Loucy (cell line): ENCODE measurements around the gene PIK3R5.

ENCODE experiments used
- H2AFZ ChIP-seq: fragments of 200-600 bp; sonication (generic); 2 replicates; pipeline ENCODE4 v1.6.0; 2016; ENCODE audit warnings: antibody characterized with exemption, mild to moderate bottlenecking, low read length, moderate library complexity
- H3F3A ChIP-seq: fragments of 200-600 bp; 2 replicates; pipeline ENCODE4 v1.6.0; 2016; ENCODE audit warnings: antibody characterized with exemption, low read depth, mild to moderate bottlenecking
- H3K27me3 ChIP-seq: fragments of 200-600 bp; sonication (generic); 2 replicates; pipeline ENCODE4 v1.6.1; 2014; ENCODE audit warnings: low read length, mild to moderate bottlenecking; ENCODE audit not compliant: insufficient read depth, poor library complexity, severe bottlenecking
- H3K36me3 ChIP-seq: fragments of 200-600 bp; sonication (generic); 2 replicates; pipeline ENCODE4 v1.6.1; 2016; ENCODE audit warnings: low read length; ENCODE audit not compliant: insufficient read depth
- H3K4me1 ChIP-seq: fragments of 200-600 bp; sonication (generic); 2 replicates; pipeline ENCODE4 v1.5.1; 2014; ENCODE audit warnings: low read length, mild to moderate bottlenecking; ENCODE audit not compliant: insufficient read depth, poor library complexity, severe bottlenecking
- H3K4me2 ChIP-seq: fragments of 200-600 bp; sonication (generic); 2 replicates; pipeline ENCODE4 v1.6.0; 2014; ENCODE audit warnings: antibody characterized with exemption, low read length, low read depth, mild to moderate bottlenecking; ENCODE audit not compliant: poor library complexity, severe bottlenecking
- H3K4me3 ChIP-seq: fragments of 200-600 bp; sonication (generic); 2 replicates; pipeline ENCODE4 v1.5.1; 2014; ENCODE audit warnings: low read length, mild to moderate bottlenecking, mixed read lengths; ENCODE audit not compliant: poor library complexity, severe bottlenecking
- H3K79me2 ChIP-seq: fragments of 200-600 bp; sonication (generic); 2 replicates; pipeline ENCODE4 v1.6.1; 2014; ENCODE audit warnings: low read length; ENCODE audit not compliant: insufficient read depth
- H3K9ac ChIP-seq: fragments of 200-600 bp; sonication (generic); 2 replicates; pipeline ENCODE4 v1.6.0; 2014; ENCODE audit warnings: mild to moderate bottlenecking, low read depth, low read length, moderate library complexity; ENCODE audit not compliant: poor library complexity, severe bottlenecking
- H3K9me2 ChIP-seq: fragments of 200-600 bp; sonication (generic); replicated peaks from 2 replicates; pipeline ENCODE4 v1.6.1; 2016; ENCODE audit warnings: low read depth, low read length, mixed read lengths
- H3K9me3 ChIP-seq: fragments of 200-600 bp; sonication (generic); 2 replicates; pipeline ENCODE4 v1.6.1; 2014; ENCODE audit warnings: mild to moderate bottlenecking, antibody characterized with exemption, low read length, low read depth; ENCODE audit not compliant: insufficient read depth
- H4K20me1 ChIP-seq: fragments of 200-600 bp; sonication (generic); 2 replicates; pipeline ENCODE4 v1.6.0; 2014; ENCODE audit warnings: antibody characterized with exemption, low read length, mild to moderate bottlenecking; ENCODE audit not compliant: insufficient read depth, poor library complexity, severe bottlenecking
- CTCF ChIP-seq: fragments of 200-600 bp; sonication (generic); conservative IDR thresholded peaks from 2 replicates; pipeline ENCODE4 v1.5.1; 2014; ENCODE audit warnings: mild to moderate bottlenecking, antibody characterized with exemption, low read length
- EZH2phosphoT487 ChIP-seq: fragments of 200-600 bp; IDR thresholded peaks from 2 replicates; pipeline ENCODE4 v1.6.1; 2018; ENCODE audit warnings: antibody characterized with exemption, mild to moderate bottlenecking, moderate library complexity, borderline replicate concordance

PIK3R5 gene

GRCh38 chr17:9003355-9004131 is 38.0 kb upstream of the PIK3R5 start:
- no peaks in the 10 kb centered on the region for H3F3A ChIP-seq
- no peak overlapping the region for H3K4me3 ChIP-seq
- TF ChIP-seq EZH2phosphoT487 (no peak), CTCF (no peak)
- no peaks in the 10 kb centered on the region for H3K27me3 ChIP-seq
- H2AFZ ChIP-seq, result no peak overlapping the region
- H3K9me3 ChIP-seq, result no peaks in the 10 kb centered on the region
- no peak overlapping the region for H3K4me2 ChIP-seq
- H3K4me1 ChIP-seq, result no peaks in the 10 kb centered on the region
- H3K9me2 ChIP-seq, result no peaks in the 10 kb centered on the region
- no peaks in the 10 kb centered on the region for H3K79me2 ChIP-seq
- H3K9ac ChIP-seq, result no peak overlapping the region
- no peaks in the 10 kb centered on the region for H3K36me3 ChIP-seq
- no peaks in the 10 kb centered on the region for H4K20me1 ChIP-seq

- Histone ChIP-seq H2AFZ (no peak overlapping the region), H3K27me3 (no peaks in the 10 kb centered on the region), H3K4me1 (no peaks in the 10 kb centered on the region)
These were observed 37.3 kb upstream of the PIK3R5 start for GRCh38 chr17:9002606-9003354.

GRCh38 chr17:9002227-9002605 is 36.7 kb upstream of the PIK3R5 start:
- Histone ChIP-seq H3K27me3 (no peaks in the 10 kb centered on the region), H3F3A (no peaks in the 10 kb centered on the region), H3K36me3 (no peaks in the 10 kb centered on the region), H4K20me1 (no peaks in the 10 kb centered on the region), H2AFZ (no peak overlapping the region), H3K4me1 (no peaks in the 10 kb centered on the region), H3K79me2 (no peaks in the 10 kb centered on the region), H3K9ac (no peak overlapping the region), H3K4me2 (no peak overlapping the region), H3K9me3 (no peaks in the 10 kb centered on the region), H3K4me3 (no peak overlapping the region), H3K9me2 (no peaks in the 10 kb centered on the region)
- TF ChIP-seq CTCF, result no peak
- TF ChIP-seq EZH2phosphoT487, result no peak

More at GRCh38 chr17:9002606-9003354, 37.3 kb upstream of the PIK3R5 start:
- Histone ChIP-seq H3F3A (no peaks in the 10 kb centered on the region), H3K9me2 (no peaks in the 10 kb centered on the region), H3K79me2 (no peaks in the 10 kb centered on the region), H3K4me3 (no peak overlapping the region), H3K36me3 (no peaks in the 10 kb centered on the region), H3K9ac (no peak overlapping the region), H3K9me3 (no peaks in the 10 kb centered on the region), H4K20me1 (no peaks in the 10 kb centered on the region), H3K4me2 (no peak overlapping the region)
- TF ChIP-seq EZH2phosphoT487 (no peak), CTCF (no peak)
